Activated CD4-positive, alpha-beta T cell treated with anti-CD3 and anti-CD28 coated beads, Interleukin-2, amount 10 ng/mL, durations not matched to agents 7 days and 5 days (primary cell): ENCODE data around the gene CFAP251. TPM values are rescaled to one million over a fixed set of nuclear protein-coding genes. Genes with fewer than 3 reads are reported as not detected.
"Not testable (repeated sequence)": the region's sequence is repeated elsewhere in the genome, so short reads cannot be mapped to it uniquely, and the experiment has no call there.

Experiments used
- CTCF ChIA-PET: fragments of 350-600 bp; sonication (Branson Sonifier 250); formaldehyde crosslinking; loops from one replicate; lab custom pipeline; 2021; ENCODE audit warnings: antibody characterized with exemption; lab: Charles Lee
- POLR2A ChIA-PET: fragments of 350-600 bp; sonication (Branson Sonifier 250); formaldehyde crosslinking; loops from one replicate; lab custom pipeline; 2021; ENCODE audit warnings: antibody characterized with exemption; lab: Charles Lee
- DNase-seq: peaks from one replicate; pipeline ENCODE4 v3.0.0-alpha.2; 2020
- H3K27ac Mint-ChIP-seq: one replicate; pipeline ENCODE4 v1.8.0; 2021; ENCODE audit warnings: mild to moderate bottlenecking, moderate library complexity, mixed read lengths
- H3K27me3 Mint-ChIP-seq: one replicate; pipeline ENCODE4 v1.8.0; 2021; ENCODE audit warnings: mixed read lengths
- H3K36me3 Mint-ChIP-seq: one replicate; pipeline ENCODE4 v1.8.0; 2021; ENCODE audit warnings: low read depth, mixed read lengths
- H3K4me1 Mint-ChIP-seq: one replicate; pipeline ENCODE4 v1.8.0; 2021; ENCODE audit warnings: mixed read lengths
- H3K4me3 Mint-ChIP-seq: one replicate; pipeline ENCODE4 v1.8.0; 2021; ENCODE audit warnings: mild to moderate bottlenecking, moderate library complexity, mixed read lengths
- H3K9me3 Mint-ChIP-seq: one replicate; pipeline ENCODE4 v1.8.0; 2021; ENCODE audit warnings: mixed read lengths
- total RNA-seq, 2 experiments: library from RNA; stranded (reverse); gene quantifications; one replicate each; pipeline ENCODE4 v1.2.3, GENCODE V29; 2021

CFAP251 gene
- total RNA-seq, 2 experiments from 2014 or later: 0.30 to 0.52 TPM

DNA sequence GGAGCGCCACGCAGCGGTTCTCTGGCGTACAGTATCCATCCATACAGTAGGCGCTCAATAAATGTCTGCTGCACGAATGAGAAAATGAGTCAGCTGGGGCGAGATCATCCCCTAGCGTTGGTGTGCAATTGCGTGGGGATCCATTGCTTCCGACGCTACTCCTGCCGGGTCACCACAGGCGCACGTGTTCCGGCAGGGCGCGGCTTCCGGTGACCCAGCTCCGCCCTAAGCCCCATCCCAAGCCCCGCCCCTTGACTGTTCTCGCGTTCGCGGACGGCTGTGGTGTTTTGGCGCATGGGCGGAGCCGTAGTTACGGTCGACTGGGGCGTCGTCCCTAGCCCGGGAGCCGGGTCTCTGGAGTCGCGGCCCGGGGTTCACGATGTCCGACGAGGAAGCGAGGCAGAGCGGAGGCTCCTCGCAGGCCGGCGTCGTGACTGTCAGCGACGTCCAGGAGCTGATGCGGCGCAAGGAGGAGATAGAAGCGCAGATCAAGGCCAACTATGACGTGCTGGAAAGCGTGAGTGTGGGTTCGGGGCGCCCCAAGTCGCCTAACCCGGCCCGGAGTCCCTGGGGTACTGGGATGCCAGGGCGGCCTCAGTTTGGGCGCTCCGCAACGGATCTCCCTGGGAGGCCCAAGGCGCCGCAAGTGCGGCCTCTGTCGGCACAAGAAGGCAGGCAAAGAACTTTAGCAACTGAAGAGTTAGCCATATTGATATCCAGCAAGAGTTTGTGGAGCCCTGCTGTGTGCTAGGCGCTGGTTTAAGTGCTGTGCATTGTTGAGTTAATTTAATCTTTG lies 29.7 kb upstream of the CFAP251 start, which contains the start of gene PSMD9:
Gene PSMD9 (plus strand): TSS at position 313 of the 796 bp plus-strand sequence. CDS start 67 bp downstream, at position 380.
- DNase-seq: peak; percentile 99
- Mint-ChIP-seq H3K9me3 (no peaks in the 10 kb centered on the region), H3K4me3 (peak within 1 kb of the TSS; percentile 94), H3K27me3 (peaks cover 1% of the 10 kb centered on the region), H3K4me1 (peaks cover 39% of the 10 kb centered on the region), H3K27ac (peak within 1 kb of the TSS; percentile 98), H3K36me3 (peaks cover 12% of the 10 kb centered on the region)
- ChIA-PET CTCF (interaction anchor here (0.5 to 3.5 kb wide), 25 partner anchors 9 to 448 kb away, joined by 3 to 32 read pairs (median 4); partner anchors contain the start of genes MORN3, RHOF and TMEM120B), POLR2A (interaction anchor here (0.9 kb wide), 2 partner anchors 87 to 94 kb away, joined by 3 to 6 read pairs; no protein-coding TSS in a partner anchor)

DNA sequence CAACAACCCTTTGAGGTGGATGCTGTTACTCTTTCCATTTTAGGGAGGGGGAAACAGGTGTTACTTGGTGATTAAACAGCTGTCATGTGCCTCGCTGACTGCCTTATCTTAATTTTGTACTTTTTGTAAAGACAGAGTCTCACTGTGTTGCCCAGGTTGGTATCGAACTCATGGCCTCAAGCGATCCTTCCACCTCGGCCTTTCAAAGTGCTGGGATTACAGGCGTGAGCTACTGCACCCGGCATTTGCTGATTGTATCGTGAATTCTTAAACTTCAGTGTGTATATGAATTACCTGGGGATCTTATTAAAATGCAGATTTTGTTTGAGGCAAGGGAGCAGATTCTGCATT lies 29.1 kb upstream of the CFAP251 start:
- Mint-ChIP-seq H3K4me3 (peak overlapping the region; percentile 94), H3K27ac (peak overlapping the region; percentile 98), H3K9me3 (no peaks in the 10 kb centered on the region), H3K27me3 (no peaks in the 10 kb centered on the region), H3K36me3 (peaks cover 15% of the 10 kb centered on the region), H3K4me1 (peaks cover 45% of the 10 kb centered on the region)
- DNase-seq: no peak
- CTCF ChIA-PET: interaction anchor here (0.6 to 3.5 kb wide), 8 partner anchors 14 to 105 kb away, joined by 3 to 32 read pairs (median 5); partner anchors contain the start of gene RHOF
- POLR2A ChIA-PET: interaction anchor here (0.9 kb wide), 1 partner anchor 87 kb away, joined by 3 read pairs; no protein-coding TSS in a partner anchor

DNA sequence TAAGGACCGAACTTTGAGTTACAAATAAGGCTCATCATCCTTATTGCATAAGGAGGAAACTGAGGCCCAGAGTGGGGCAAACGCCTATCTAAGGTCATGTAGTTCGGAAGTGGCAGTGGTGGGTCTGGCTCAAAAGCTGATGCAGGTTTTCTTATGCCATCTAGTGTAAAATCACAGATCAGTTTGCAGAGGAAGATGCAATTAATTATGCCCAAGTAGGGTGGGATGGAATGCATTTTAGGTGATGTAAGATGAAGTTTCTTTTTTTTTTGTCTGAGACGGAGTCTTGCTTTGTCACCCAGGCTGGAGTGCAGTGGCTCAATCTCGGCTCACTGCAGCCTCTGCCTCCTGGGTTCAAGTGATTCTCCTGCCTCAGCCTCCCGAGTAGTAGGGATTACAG lies 28.7 kb upstream of the CFAP251 start:
- Mint-ChIP-seq H3K4me1 (peaks cover 49% of the 10 kb centered on the region), H3K36me3 (peaks cover 15% of the 10 kb centered on the region), H3K27ac (peak overlapping the region; percentile 98), H3K4me3 (peak overlapping the region; percentile 94)
- DNase-seq, POLR2A ChIA-PET, H3K9me3 Mint-ChIP-seq, H3K27me3 Mint-ChIP-seq: not testable (repeated sequence)
- CTCF ChIA-PET: interaction anchor here (0.6 to 3.5 kb wide), 7 partner anchors 13 to 716 kb away, joined by 3 to 32 read pairs (median 5); partner anchors contain the start of gene RHOF

DNA sequence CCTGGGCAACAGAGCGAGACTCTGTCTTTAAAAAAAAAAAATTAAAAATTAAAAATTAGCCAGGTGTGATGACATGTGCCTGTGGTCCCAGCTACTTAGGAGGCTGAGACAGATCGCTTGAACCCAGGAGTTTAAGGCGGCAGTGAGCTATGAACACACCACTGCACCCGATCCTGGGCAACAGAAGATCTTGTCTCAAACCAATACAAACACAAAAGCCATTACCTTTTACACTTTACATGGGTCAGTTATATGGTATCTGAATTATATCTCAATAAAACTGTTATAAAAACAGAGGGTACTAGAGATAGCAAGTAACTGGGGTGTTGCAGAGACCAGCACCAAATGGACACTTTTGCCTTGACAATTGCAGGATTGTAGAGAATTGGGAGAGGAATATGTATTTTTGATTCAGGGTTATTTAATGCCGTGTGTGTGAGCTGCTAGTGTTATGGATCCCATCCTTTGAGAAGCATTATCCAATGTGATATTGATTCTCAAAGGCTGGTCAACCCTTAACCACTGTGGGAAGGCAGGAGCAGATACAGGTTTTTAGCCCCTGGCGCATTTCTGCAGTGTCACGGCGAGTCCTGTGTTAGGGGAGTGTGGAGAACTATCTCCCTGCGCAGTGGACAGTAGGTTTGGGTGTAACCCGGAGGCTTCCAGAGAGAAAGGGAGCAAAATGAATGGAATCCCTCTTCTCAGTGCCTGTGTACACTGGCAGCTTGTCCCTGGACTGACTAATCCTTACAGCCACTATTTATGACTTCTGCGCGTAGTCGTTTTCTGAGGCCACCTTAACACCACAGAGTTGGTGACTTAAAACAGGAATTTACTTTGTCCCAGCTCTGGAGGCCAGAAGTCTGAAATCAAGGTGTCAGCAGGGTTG lies 25.5 kb upstream of the CFAP251 start:
- CTCF ChIA-PET: interaction anchor here (0.6 to 4.6 kb wide), 6 partner anchors 10 to 331 kb away, joined by 3 to 40 read pairs (median 4); no protein-coding TSS in a partner anchor
- peaks cover 51% of the 10 kb centered on the region for H3K4me1 Mint-ChIP-seq
- no peak overlapping the region for H3K4me3 Mint-ChIP-seq
- no peak for DNase-seq
- H3K36me3 Mint-ChIP-seq: peaks cover 31% of the 10 kb centered on the region
- H3K9me3 Mint-ChIP-seq: no peaks in the 10 kb centered on the region
- POLR2A ChIA-PET: no interaction called here
- H3K27me3 Mint-ChIP-seq: no peaks in the 10 kb centered on the region
- H3K27ac Mint-ChIP-seq: peak overlapping the region; percentile 80

DNA sequence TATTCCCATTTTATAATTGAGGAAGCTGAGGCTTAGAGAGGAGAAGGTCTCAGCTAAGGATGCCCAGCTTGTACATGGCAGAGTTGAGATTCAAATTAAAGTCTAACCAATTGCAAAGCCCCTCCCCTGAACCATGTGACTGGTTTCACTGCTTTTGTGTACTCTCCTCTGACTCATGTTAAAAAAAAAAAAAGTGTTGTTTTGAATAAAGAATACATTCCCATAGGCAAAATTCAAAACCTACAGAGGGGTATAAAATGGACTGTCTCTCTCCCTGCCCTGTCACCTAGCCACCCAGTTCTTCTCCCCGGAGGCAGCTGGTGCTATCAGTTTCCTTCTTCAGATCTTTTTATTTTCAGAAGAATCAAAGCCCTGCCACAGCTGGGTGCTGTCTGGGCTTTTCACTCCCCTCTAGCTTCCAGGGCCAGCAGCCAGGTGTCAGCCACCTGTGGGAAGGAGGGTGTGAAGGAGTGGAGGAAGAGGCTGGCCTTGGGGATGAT lies 24.4 kb upstream of the CFAP251 start:
- Mint-ChIP-seq H3K36me3 (peaks cover 31% of the 10 kb centered on the region), H3K9me3 (no peaks in the 10 kb centered on the region)
- POLR2A ChIA-PET: no interaction called here

DNA sequence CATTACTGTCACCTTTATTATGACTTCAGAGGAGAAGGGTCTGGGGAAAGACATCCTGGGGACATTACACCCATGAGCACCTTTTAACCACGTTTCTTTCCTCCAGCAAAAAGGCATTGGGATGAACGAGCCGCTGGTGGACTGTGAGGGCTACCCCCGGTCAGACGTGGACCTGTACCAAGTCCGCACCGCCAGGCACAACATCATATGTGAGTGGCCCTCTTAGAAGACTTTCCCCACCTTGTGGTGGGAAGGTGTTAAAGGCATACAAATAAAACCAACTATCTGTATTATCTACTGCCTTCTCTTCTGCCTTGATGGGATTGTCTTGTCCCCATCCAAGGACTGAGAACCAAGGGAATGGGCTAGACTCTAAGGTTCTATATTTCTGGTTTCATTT lies 23.8 kb upstream of the CFAP251 start:
- POLR2A ChIA-PET: no interaction called here
- Mint-ChIP-seq H3K4me1 (peaks cover 41% of the 10 kb centered on the region), H3K27me3 (no peaks in the 10 kb centered on the region), H3K27ac (peak overlapping the region; percentile 80), H3K9me3 (no peaks in the 10 kb centered on the region), H3K4me3 (no peak overlapping the region), H3K36me3 (peaks cover 31% of the 10 kb centered on the region)
- DNase-seq: peak; percentile 22
- CTCF ChIA-PET: interaction anchor here (1.2 to 4.6 kb wide), 3 partner anchors 82 to 99 kb away, joined by 3 to 40 read pairs (median 4); no protein-coding TSS in a partner anchor

More for the DNA sequence above, 24.4 kb upstream of the CFAP251 start:
- peak; percentile 35 for DNase-seq
- peaks cover 45% of the 10 kb centered on the region for H3K4me1 Mint-ChIP-seq
- H3K4me3 Mint-ChIP-seq: no peak overlapping the region
- H3K27me3 Mint-ChIP-seq: no peaks in the 10 kb centered on the region
- CTCF ChIA-PET: interaction anchor here (0.6 to 4.6 kb wide), 5 partner anchors 11 to 332 kb away, joined by 3 to 40 read pairs (median 4); no protein-coding TSS in a partner anchor
- H3K27ac Mint-ChIP-seq: peak overlapping the region; percentile 80

DNA sequence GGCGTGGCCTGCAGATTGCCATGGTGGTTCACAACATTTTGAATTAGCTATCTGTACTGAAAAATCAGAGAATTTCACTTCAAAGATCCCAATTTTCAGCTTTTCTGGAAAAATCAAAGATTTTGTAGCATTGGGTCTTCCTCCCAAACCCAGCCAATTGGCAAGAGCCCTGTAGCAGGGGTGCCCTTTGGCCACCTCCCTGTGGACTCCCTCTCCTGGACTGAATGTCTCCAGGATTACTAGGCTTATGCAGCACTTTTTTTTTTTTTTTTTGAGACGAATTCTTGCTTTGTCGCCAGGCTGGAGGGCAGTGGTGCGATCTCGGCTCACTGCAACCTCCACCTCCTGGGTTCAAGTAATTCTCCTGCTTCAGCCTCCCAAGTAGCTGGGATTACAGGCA lies 20.1 kb upstream of the CFAP251 start:
- DNase-seq: no peak
- peaks cover 42% of the 10 kb centered on the region for H3K36me3 Mint-ChIP-seq
- CTCF ChIA-PET: interaction anchor here (0.6 to 2.0 kb wide), 3 partner anchors 10 to 201 kb away, joined by 5 to 7 read pairs (median 5); partner anchors contain the start of genes PSMD9 and RHOF
- H3K4me1 Mint-ChIP-seq: peaks cover 20% of the 10 kb centered on the region
- H3K27ac Mint-ChIP-seq: no peak overlapping the region
- H3K9me3 Mint-ChIP-seq: no peaks in the 10 kb centered on the region
- no peaks in the 10 kb centered on the region for H3K27me3 Mint-ChIP-seq
- POLR2A ChIA-PET: no interaction called here
- H3K4me3 Mint-ChIP-seq: no peak overlapping the region

DNA sequence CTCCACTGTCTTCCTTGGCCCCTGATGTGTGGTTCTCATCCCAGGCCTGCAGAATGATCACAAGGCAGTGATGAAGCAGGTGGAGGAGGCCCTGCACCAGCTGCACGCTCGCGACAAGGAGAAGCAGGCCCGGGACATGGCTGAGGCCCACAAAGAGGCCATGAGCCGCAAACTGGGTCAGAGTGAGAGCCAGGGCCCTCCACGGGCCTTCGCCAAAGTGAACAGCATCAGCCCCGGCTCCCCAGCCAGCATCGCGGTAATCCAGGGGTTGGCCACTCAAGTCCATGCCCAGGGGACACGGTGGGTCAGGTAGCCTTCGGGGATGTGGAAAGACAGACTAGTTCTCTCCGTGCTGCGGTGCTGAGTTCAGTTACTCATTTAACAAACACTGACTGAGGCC lies 18.8 kb upstream of the CFAP251 start:
- no peaks in the 10 kb centered on the region for H3K27me3 Mint-ChIP-seq
- DNase-seq: no peak
- H3K27ac Mint-ChIP-seq: no peak overlapping the region
- H3K4me1 Mint-ChIP-seq: peaks cover 7% of the 10 kb centered on the region
- H3K9me3 Mint-ChIP-seq: no peaks in the 10 kb centered on the region
- no peak overlapping the region for H3K4me3 Mint-ChIP-seq
- ChIA-PET POLR2A (no interaction called here), CTCF (interaction anchor here (0.6 to 2.0 kb wide), 2 partner anchors 106 to 183 kb away, joined by 3 to 7 read pairs; partner anchors contain the start of gene RHOF)
- H3K36me3 Mint-ChIP-seq: peaks cover 40% of the 10 kb centered on the region

DNA sequence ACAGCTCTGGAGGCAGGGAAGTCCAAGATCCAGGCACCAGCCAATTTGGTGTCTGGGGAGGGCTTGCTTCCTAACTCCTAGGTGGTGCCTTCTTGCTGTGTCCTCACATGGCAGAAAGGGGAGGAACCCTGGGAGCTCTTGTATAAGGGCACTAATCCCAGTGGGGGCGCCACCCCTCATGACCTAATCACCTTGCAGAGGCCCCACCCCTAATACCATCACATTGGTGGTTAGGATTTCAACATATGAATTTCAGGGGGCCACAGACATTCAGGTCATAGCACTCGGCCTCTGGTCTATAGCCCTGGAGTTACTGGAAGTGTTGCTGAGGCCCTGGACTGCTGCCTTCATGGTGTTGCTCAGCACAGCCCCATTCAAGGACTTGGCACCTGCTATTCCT lies 15.2 kb upstream of the CFAP251 start:
- Mint-ChIP-seq H3K4me1 (no peaks in the 10 kb centered on the region), H3K27ac (no peak overlapping the region), H3K36me3 (peaks cover 38% of the 10 kb centered on the region), H3K4me3 (no peak overlapping the region), H3K9me3 (no peaks in the 10 kb centered on the region), H3K27me3 (no peaks in the 10 kb centered on the region)
- POLR2A ChIA-PET: no interaction called here
- CTCF ChIA-PET: interaction anchor here (0.5 to 2.8 kb wide), 4 partner anchors 10 to 108 kb away, joined by 3 to 10 read pairs (median 4); partner anchors contain the start of genes PSMD9 and RHOF
- no peak for DNase-seq

DNA sequence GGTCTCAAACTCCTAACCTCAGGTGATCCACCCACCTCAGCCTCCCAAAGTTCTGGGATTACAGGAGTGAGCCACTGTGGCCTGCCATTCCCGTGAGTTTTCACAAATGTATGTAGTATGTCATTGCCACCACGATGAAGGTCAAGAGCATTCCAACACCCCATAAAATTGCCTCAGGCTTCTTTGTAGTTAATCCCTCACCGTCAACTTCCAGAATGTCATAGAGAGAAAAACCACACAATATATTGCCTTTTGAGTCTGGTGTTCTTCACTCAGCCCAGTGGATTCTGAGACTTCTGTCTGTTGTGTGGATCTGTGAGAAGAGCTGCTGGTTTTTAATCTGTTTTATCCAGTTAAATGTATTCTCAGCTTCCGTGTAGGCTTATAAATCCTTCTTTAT lies 12.6 kb upstream of the CFAP251 start:
- peaks cover 8% of the 10 kb centered on the region for H3K4me1 Mint-ChIP-seq
- DNase-seq: no peak
- H3K27me3 Mint-ChIP-seq: no peaks in the 10 kb centered on the region
- H3K27ac Mint-ChIP-seq: no peak overlapping the region
- no peak overlapping the region for H3K4me3 Mint-ChIP-seq
- POLR2A ChIA-PET: no interaction called here
- peaks cover 47% of the 10 kb centered on the region for H3K36me3 Mint-ChIP-seq
- no peaks in the 10 kb centered on the region for H3K9me3 Mint-ChIP-seq
- CTCF ChIA-PET: interaction anchor here (1.5 kb wide), 1 partner anchor 13 kb away, joined by 4 read pairs; the partner anchor contains the start of gene CFAP251

DNA sequence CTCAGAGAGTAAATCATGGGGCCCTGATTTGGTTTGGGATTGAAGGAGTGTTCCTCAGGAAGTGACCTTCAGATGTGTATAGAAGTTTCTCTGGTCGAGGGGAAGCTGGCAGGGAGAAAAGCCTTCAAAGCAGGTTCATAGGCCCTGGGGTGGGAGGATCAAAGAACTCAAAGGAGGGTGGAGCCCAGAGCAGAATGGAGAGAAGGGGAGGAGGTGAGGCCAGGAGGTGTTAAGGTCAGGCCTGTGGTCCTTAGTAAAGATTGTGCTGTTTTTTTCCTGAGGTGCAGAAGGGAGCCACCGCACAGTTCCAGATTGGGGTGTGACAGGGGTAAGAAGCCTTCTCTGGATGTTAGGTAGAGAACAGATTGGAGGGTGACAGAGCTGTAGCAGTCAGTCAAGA lies 9.7 kb upstream of the CFAP251 start:
- ChIA-PET POLR2A (no interaction called here), CTCF (interaction anchor here (1.6 kb wide), 1 partner anchor 10 kb away, joined by 8 read pairs; the partner anchor contains the start of gene CFAP251)
- DNase-seq: no peak
- Mint-ChIP-seq H3K27me3 (no peaks in the 10 kb centered on the region), H3K4me3 (no peak overlapping the region), H3K4me1 (peaks cover 12% of the 10 kb centered on the region), H3K9me3 (no peaks in the 10 kb centered on the region), H3K36me3 (peaks cover 40% of the 10 kb centered on the region), H3K27ac (peak overlapping the region; percentile 61)
